ENCODE data around the gene STK24.

STK24 gene

DNA sequence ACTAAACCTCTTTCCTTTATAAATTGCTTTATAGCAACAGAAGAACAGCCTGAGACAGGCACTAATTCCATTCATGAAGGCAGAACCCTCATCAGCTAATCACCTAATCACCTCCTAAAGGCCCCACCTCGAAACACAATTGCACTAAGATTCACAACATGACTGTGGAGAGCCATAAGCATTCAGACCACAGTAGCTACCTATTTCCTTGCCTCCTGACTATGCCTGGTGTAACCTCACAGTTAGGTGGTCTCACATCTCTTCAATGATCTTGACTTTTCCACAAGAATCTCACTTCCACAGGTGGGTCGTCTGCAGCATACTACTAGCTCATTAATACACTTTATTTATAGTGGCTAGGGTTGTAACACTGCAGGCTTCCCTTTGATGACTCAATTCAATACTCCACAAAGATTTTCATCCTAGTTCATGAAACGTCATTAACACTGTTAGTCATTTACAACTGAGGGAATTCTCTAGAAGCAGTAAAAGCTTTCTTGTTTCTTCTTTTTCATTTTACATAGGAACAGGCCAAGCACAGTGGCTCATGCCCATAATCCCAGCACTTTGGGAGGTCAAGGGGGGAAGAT lies 27.1 kb downstream of the STK24 start:
- H3K4me3 ChIP-seq (ENCODE audit: low read depth, low read length), result no peak overlapping the region
- TF ChIP-seq, protein P1, sequence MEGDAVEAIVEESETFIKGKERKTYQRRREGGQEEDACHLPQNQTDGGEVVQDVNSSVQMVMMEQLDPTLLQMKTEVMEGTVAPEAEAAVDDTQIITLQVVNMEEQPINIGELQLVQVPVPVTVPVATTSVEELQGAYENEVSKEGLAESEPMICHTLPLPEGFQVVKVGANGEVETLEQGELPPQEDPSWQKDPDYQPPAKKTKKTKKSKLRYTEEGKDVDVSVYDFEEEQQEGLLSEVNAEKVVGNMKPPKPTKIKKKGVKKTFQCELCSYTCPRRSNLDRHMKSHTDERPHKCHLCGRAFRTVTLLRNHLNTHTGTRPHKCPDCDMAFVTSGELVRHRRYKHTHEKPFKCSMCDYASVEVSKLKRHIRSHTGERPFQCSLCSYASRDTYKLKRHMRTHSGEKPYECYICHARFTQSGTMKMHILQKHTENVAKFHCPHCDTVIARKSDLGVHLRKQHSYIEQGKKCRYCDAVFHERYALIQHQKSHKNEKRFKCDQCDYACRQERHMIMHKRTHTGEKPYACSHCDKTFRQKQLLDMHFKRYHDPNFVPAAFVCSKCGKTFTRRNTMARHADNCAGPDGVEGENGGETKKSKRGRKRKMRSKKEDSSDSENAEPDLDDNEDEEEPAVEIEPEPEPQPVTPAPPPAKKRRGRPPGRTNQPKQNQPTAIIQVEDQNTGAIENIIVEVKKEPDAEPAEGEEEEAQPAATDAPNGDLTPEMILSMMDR (conservative IDR thresholded peaks at IDR 0.05; ENCODE audit: low read depth, low read length), result no peak
- peak; percentile 52 for DNase-seq (ENCODE audit: low read depth)

DNA sequence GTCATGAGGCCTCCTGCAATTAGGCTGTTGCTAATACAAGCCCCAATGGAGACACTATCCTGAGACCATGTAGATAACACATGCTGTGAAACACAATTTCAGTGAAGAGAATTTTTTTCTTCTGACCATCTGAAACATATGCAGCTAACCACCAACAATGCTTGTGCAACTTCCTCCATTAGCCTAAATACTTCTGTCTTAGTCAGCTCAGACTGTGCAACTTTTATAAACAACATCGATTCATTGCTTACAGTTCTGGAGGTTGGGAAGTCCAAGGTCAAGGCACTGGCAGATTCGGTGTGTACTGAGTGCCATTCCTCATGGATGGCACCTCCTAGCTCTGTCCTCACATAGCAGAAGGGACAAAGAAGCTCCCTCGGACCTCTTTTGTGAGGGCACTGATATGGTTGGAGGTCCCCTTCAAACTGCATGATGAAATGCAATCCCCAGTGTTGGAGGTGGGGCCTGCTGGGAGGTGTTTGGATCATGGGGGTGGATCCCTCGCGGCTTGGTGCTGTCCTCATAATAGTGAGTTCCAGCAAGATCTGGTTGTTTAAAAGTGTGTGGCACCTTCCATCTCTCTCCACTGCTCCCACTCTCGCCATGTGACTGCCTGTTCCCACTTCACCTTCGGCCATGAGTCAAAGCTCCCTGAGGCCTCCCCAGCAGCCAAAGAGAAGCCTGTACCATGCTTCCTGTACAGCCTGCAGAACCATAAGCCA lies 27.7 kb downstream of the STK24 start:
- H3K4me3 ChIP-seq (ENCODE audit: low read depth, low read length), result no peak overlapping the region
- TF ChIP-seq, protein P1 (conservative IDR thresholded peaks at IDR 0.05; ENCODE audit: low read depth, low read length), result no peak
- DNase-seq (ENCODE audit: low read depth), result peak; percentile 96

DNA sequence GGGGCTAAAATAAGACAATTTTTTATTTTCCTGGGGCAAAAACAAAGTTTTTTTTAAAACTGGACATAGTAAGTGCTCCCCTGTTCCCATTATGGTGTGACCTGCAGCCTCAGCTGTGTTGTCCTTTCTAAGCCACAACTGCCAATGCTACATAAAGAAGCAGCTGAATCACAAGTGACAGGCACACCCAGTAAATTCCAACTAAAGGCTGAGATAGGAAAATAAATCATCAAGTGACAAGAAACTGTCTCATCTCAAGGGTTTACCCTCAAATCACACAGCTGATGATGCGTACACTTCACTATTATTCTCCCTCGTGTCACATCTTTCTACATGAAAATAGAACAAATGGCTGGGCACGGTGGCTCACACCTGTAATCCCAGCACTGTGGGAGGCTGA lies 28.7 kb downstream of the STK24 start:
- TF ChIP-seq, protein P1 (conservative IDR thresholded peaks at IDR 0.05; ENCODE audit: low read depth, low read length), result no peak

DNA sequence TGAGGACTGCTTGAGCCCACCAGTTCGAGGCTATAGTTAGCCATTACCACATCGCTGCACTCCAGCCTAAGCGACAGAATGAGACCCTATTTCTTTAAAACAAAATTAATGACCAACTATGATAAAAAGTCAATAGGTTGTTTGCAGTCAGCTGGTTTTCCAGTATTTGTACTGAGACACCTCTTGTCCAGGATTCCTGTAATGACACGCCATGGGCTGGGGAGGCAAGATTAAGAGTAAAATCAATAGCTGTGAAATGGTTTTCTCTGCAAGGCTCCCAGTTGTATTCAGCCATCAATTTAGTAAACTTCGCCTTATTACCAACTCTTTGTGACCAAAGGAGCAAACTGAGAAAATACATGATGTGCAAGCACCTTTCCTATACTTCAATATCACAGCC lies 29.5 kb downstream of the STK24 start:
- no peak overlapping the region for H3K4me3 ChIP-seq (ENCODE audit: low read depth, low read length)
- DNase-seq (ENCODE audit: low read depth), result no peak
- TF ChIP-seq, protein P1 (conservative IDR thresholded peaks at IDR 0.05; ENCODE audit: low read depth, low read length), result no peak

More for the DNA sequence above, 28.7 kb downstream of the STK24 start:
- DNase-seq (ENCODE audit: low read depth), result no peak
- no peak overlapping the region for H3K4me3 ChIP-seq (ENCODE audit: low read depth, low read length)

DNA sequence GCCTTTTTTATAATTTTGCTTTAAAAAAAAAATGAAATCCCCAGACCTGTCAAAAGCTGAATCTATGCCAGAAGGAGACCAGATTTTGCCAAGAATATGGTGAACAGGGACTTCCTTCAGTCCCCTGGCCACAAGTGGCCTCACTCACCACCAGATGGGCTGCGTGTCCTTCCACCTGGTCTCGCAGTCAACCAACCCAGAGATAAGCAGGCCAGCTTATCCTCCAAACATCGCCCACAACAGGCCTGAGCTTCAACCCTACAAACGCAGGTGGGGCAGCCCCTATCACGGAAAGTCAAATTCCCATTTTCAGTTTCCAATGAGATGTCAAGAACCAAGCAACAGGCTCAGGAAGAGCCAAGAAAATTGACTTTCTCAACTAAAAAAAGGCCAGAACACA lies 30.5 kb downstream of the STK24 start:
- TF ChIP-seq, protein P1 (conservative IDR thresholded peaks at IDR 0.05; ENCODE audit: low read depth, low read length), result no peak
- no peak overlapping the region for H3K4me3 ChIP-seq (ENCODE audit: low read depth, low read length)

DNA sequence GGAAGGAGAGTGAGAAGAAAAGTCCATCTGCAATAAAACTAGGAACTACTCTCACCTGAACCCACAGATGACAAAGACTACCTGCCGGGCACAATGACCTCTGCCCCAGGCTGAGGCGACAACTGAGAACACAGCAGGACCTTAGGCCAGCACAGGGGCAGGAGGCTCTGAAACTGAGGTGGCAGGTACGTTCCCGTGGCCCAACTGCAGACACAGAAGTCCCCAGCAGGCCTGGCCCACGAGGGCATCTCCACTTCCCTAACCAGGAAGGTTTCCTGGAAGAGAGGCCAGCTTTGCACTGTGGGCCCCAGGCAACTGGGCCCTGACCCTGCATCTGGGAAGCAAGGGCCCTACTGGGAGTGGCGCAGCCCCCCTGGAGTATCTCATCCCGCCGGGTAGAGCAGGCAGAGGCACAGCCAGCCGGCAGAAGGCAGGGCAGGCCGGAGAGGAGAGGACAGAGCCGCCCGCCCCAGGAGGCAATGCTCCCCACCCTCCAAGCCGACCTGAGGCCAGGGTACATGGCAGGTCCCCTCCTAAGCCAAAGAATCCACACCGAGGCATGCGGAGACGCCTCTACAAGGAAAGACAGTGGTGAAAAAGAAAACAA lies 32.7 kb downstream of the STK24 start:
- peak; percentile 31 for DNase-seq (ENCODE audit: low read depth)
- no peak overlapping the region for H3K4me3 ChIP-seq (ENCODE audit: low read depth, low read length)
- TF ChIP-seq, protein P1 (conservative IDR thresholded peaks at IDR 0.05; ENCODE audit: low read depth, low read length), result no peak

More for the DNA sequence above, 30.5 kb downstream of the STK24 start:
- DNase-seq (ENCODE audit: low read depth), result no peak

Data from choroid plexus epithelial cell (primary cell).